HG02884 (cell line): ENCODE measurements around the gene PP2D1.
"Not testable (repeated sequence)": the region's sequence is repeated elsewhere in the genome, so short reads cannot be mapped to it uniquely, and the experiment has no call there.

ENCODE experiments used
- ATAC-seq: cut with Tn5 transposase; IDR thresholded peaks from one replicate; pipeline ENCODE4 v1.9.1; 2021; ENCODE audit warnings: mild to moderate bottlenecking, moderate library complexity; ENCODE audit not compliant: unreplicated experiment

The PP2D1 gene

GRCh38 chr3:20012164-20012563, at the start of gene PP2D1:
Gene PP2D1 (minus strand): TSS chr3:20012264. CDS start chr3:20012072, 192 bp downstream.
- no peak for ATAC-seq

GRCh38 chr3:20060974-20061685, 49.1 kb upstream of the PP2D1 start:
- ATAC-seq = peak; percentile 36

GRCh38 chr3:20059929-20060328, 47.9 kb upstream of the PP2D1 start:
- no peak for ATAC-seq

GRCh38 chr3:20057612-20058180, 45.6 kb upstream of the PP2D1 start:
- no peak for ATAC-seq

GRCh38 chr3:20056725-20057611, 44.9 kb upstream of the PP2D1 start:
- peak; percentile 64 for ATAC-seq

GRCh38 chr3:20055842-20056241, 43.8 kb upstream of the PP2D1 start:
- ATAC-seq = no peak

- ATAC-seq = peak; percentile 32
Measured at GRCh38 chr3:20055020-20055775, 43.1 kb upstream of the PP2D1 start.

- peak; percentile 49 for ATAC-seq
Measured at GRCh38 chr3:20054549-20054987, 42.5 kb upstream of the PP2D1 start.

- ATAC-seq = no peak
Measured at GRCh38 chr3:20052851-20053250, 40.8 kb upstream of the PP2D1 start.

GRCh38 chr3:20051123-20051806, 39.2 kb upstream of the PP2D1 start:
- ATAC-seq = no peak

GRCh38 chr3:20047976-20048883, 36.2 kb upstream of the PP2D1 start:
- no peak for ATAC-seq

GRCh38 chr3:20047341-20047779, 35.3 kb upstream of the PP2D1 start:
- no peak for ATAC-seq

GRCh38 chr3:20046556-20046955, 34.5 kb upstream of the PP2D1 start:
- no peak for ATAC-seq

GRCh38 chr3:20045141-20045540, 33.1 kb upstream of the PP2D1 start:
- ATAC-seq = not testable (repeated sequence)

- no peak for ATAC-seq
Measured at GRCh38 chr3:20043825-20044224, 31.8 kb upstream of the PP2D1 start.

- peak; percentile 14 for ATAC-seq
Measured at GRCh38 chr3:20043396-20043795, 31.3 kb upstream of the PP2D1 start.

GRCh38 chr3:20042331-20042730, 30.3 kb upstream of the PP2D1 start:
- no peak for ATAC-seq

- ATAC-seq = peak; percentile 41
Measured at GRCh38 chr3:20041197-20041780, 29.2 kb upstream of the PP2D1 start.
